ENCODE data around the gene DGKB.
A peak's percentile ranks its signal among the peaks of the same experiment; 100 is the strongest.

Gene DGKB

DNA sequence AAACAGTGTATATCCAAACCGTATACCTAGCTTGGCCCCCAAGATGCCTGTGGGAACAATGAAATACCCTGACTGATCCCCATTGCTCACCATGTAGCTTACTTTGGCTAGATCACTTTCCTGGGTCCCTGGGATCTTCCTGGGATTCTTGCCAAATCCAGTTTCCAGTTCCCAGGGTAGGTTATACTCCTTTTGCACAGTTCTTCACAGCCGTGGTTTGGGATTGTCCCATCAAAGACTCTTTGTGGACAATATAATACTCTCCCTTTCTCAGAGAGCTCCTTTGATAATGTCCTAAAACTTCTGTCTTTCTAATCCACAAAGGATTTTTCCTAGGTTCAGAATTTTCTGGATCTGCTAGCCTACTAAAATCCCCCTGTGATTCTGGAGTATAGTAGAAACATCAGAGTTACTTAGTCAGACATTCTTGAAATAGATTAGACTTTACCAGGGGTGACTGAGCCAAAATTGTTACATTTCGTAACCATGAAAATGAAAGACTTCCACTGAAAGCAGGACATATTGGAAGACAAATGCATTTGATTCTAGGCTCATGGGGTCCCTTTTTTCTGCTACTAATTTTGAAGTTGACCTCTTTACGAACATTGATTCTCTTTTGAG, 524.8 kb downstream of the DGKB start:
- TF ChIP-seq, protein P1, sequence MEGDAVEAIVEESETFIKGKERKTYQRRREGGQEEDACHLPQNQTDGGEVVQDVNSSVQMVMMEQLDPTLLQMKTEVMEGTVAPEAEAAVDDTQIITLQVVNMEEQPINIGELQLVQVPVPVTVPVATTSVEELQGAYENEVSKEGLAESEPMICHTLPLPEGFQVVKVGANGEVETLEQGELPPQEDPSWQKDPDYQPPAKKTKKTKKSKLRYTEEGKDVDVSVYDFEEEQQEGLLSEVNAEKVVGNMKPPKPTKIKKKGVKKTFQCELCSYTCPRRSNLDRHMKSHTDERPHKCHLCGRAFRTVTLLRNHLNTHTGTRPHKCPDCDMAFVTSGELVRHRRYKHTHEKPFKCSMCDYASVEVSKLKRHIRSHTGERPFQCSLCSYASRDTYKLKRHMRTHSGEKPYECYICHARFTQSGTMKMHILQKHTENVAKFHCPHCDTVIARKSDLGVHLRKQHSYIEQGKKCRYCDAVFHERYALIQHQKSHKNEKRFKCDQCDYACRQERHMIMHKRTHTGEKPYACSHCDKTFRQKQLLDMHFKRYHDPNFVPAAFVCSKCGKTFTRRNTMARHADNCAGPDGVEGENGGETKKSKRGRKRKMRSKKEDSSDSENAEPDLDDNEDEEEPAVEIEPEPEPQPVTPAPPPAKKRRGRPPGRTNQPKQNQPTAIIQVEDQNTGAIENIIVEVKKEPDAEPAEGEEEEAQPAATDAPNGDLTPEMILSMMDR (IDR thresholded peaks at IDR 0.05; ENCODE audit: low read depth, low read length, missing control alignments) = no peak
- in situ Hi-C loops (cut with HindIII; ENCODE audit: low sequenced_read_pairs) = no loop called here
- no peak overlapping the region for H3K4me3 ChIP-seq (ENCODE audit: low read depth, low read length)
- DNase-seq (ENCODE audit: low read depth) = peak; percentile 42

DNA sequence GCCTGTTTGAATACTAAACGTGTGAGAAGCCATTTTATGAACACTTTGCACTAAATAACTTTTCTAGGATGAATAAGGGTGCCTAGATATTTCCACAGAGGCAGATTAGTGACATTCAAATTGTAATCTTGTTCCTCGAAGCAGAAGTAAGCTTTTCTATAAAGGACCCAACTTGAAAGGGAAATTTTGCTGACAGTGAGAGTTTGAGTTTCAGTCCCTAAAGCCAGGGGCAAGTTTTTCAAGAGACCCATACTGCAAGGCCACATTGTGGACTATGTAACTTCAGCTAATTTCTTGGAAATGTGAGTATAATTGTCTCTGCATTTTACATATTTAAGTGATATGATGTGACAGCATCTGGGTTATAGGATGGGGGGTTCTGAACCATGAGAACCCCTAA, 525.8 kb downstream of the DGKB start:
- in situ Hi-C loops (cut with HindIII; ENCODE audit: low sequenced_read_pairs) = no loop called here
- no peak for DNase-seq (ENCODE audit: low read depth)
- no peak overlapping the region for H3K4me3 ChIP-seq (ENCODE audit: low read depth, low read length)
- TF ChIP-seq, protein P1 (IDR thresholded peaks at IDR 0.05; ENCODE audit: low read depth, low read length, missing control alignments) = no peak

DNA sequence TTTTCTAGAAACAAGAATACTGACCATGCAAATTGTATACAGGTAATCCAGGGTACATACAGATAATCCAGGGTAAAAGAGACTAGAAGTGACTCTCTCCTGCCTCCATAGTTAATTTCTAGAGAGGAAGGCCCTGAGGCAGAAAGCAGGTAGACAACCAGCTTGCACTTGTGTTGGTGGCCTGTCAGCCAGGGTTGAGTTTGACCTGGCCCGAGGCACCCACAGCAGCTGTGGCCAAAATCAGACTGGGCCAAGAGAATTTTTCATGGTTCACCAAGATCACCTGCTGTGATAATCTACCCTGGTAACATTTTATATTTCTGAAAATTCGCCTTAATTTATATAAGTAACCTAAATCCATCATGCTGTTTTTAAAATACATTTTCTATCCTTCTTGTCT, 526.6 kb downstream of the DGKB start:
- no peak overlapping the region for H3K4me3 ChIP-seq (ENCODE audit: low read depth, low read length)
- DNase-seq (ENCODE audit: low read depth) = no peak
- in situ Hi-C loops (cut with HindIII; ENCODE audit: low sequenced_read_pairs) = no loop called here
- TF ChIP-seq, protein P1 (IDR thresholded peaks at IDR 0.05; ENCODE audit: low read depth, low read length, missing control alignments) = no peak

DNA sequence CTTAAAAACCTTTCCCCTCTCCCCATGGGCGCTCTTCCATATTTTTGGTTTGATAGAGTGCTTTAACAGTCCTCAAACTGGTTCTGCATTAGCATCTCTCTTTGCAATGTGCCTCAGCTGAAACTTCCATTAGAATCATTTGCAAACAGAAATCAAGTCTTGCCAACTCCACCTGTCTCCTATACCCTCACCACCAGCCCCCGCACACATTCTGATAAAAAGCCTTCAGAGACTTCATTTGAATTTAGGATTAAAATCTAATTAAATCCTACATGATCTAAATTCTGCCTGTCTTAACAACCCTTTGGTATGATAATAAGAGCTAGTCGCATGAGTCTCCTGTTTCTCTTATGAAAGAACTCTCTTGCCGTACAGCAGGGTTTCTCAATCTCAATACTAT, 528.2 kb downstream of the DGKB start:
- TF ChIP-seq, protein P1 (IDR thresholded peaks at IDR 0.05; ENCODE audit: low read depth, low read length, missing control alignments) = no peak
- H3K4me3 ChIP-seq (ENCODE audit: low read depth, low read length) = no peak overlapping the region
- no peak for DNase-seq (ENCODE audit: low read depth)
- in situ Hi-C loops (cut with HindIII; ENCODE audit: low sequenced_read_pairs) = no loop called here

DNA sequence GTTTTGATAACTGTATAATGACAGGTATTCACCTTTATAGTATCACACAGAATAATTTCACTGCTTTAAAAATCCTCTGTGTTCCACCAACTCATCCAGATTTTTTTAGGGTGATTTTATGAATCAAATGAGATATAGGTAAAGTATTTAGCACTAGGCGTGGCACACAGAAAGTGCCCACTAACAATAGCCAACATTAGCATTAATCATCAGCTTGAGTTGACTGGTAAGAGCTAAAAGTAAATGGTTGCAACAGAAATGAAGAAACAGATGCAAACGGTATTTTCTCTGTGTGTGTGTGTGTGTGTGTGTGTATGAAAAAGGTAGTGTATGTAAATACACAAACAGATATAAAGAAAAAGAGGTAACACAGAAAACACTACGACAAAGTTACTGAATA, 534.3 kb downstream of the DGKB start:
- H3K4me3 ChIP-seq (ENCODE audit: low read depth, low read length) = no peak overlapping the region
- in situ Hi-C loops (cut with HindIII; ENCODE audit: low sequenced_read_pairs) = no loop called here
- no peak for DNase-seq (ENCODE audit: low read depth)
- TF ChIP-seq, protein P1 (IDR thresholded peaks at IDR 0.05; ENCODE audit: low read depth, low read length, missing control alignments) = no peak

DNA sequence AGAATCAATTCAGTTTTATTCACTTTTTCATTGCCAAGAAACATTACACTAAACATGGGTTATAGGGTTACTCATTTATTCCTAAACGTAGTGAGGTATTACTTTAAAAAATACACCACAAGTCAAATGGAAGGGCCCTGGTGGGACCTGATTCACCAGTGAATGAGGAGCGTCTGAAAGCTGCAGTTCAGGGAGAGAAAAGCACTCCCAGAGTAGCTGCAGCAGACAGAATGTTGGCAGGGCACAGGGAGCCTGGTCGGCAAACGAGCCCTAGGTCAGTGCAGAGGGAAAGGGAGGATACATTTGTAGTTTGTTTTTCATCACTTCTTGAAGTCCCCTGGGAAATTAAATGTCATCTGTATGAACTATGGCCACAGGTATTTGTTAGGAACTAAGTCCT, 551.4 kb downstream of the DGKB start:
- no peak for DNase-seq (ENCODE audit: low read depth)
- H3K4me3 ChIP-seq (ENCODE audit: low read depth, low read length) = no peak overlapping the region
- in situ Hi-C loops (cut with HindIII; ENCODE audit: low sequenced_read_pairs) = no loop called here
- TF ChIP-seq, protein P1 (IDR thresholded peaks at IDR 0.05; ENCODE audit: low read depth, low read length, missing control alignments) = no peak
